HepG2 (cell line): ENCODE data around the gene SERINC2. TPM values are rescaled to one million over a fixed set of nuclear protein-coding genes. Genes with fewer than 3 reads are reported as not detected.

Experiments
- ATAC-seq: fragments of 200-7000 bp; cut with Tn5 transposase; 3 replicates; pipeline ENCODE4 v1.9.1; 2020; ENCODE audit warnings: mild to moderate bottlenecking, moderate library complexity
- BruUV-seq: library from RNA; stranded (reverse); fragments of 400-500 nt; replicated peaks from 2 replicates; lab custom pipeline; 2021; lab: Mats Ljungman, UMichigan
- CTCF ChIA-PET: fragments of 300-600 bp; formaldehyde crosslinking; extraction: SDS; loops from one replicate; lab custom pipeline; 2021; ENCODE audit warnings: low total read pairs, inconsistent platforms, low intra/inter-chr PET ratio; lab: Yijun Ruan, JAX
- POLR2A ChIA-PET: fragments of 350-600 bp; sonication (Branson Sonifier 250); formaldehyde crosslinking; loops from one replicate; lab custom pipeline; 2020; ENCODE audit warnings: antibody characterized with exemption, inconsistent platforms; lab: Yijun Ruan, JAX
- DNase-seq: peaks from one replicate; pipeline ENCODE4 v3.0.0-alpha.2; 2015; ENCODE audit warnings: low spot score
- FAIRE-seq: peaks from 3 replicates; lab custom pipeline; 2011; peaks lifted over from hg19 to GRCh38; lab: Jason Lieb, UNC
- H2AFZ ChIP-seq: one replicate; pipeline ENCODE4 v1.6.1; 2011; ENCODE audit warnings: low read length, inconsistent platforms
- H3K27ac ChIP-seq: fragments of 300-600 bp; 3 replicates; pipeline ENCODE4 v1.8.0; 2011; ENCODE audit warnings: mixed run types, mild to moderate bottlenecking, mixed read lengths, low read length, inconsistent platforms; ENCODE audit not compliant: insufficient read depth; ENCODE audit errors: extremely low read length
- H3K27me3 ChIP-seq, 2 experiments: fragments of 200-600 bp in 1 of 2; 2 replicates in 1 of 2; 3 replicates in 1 of 2; pipeline versions ENCODE4 v1.6.0 to v1.8.0; 2011; ENCODE audit warnings: low read length in 2 of 2, mild to moderate bottlenecking in 2 of 2, moderate library complexity in 2 of 2, inconsistent platforms in 1 of 2; ENCODE audit not compliant: insufficient read depth in 2 of 2, control insufficient read depth in 1 of 2
- H3K36me3 ChIP-seq, 2 experiments: fragments of 200-600 bp in 1 of 2; replicated peaks in 1 of 2; 2 replicates in 1 of 2; 3 replicates in 1 of 2; pipeline versions ENCODE4 v1.5.1 to v1.8.0; 2011; ENCODE audit warnings: low read length in 2 of 2, inconsistent platforms in 1 of 2; ENCODE audit not compliant: insufficient read depth in 2 of 2, control insufficient read depth in 1 of 2
- H3K4me1 ChIP-seq: 2 replicates; pipeline ENCODE4 v1.5.1; 2012; ENCODE audit warnings: low read length, inconsistent platforms; ENCODE audit not compliant: insufficient read depth
- H3K4me2 ChIP-seq: 2 replicates; pipeline ENCODE4 v1.6.0; 2011; ENCODE audit warnings: low read depth, low read length, inconsistent platforms
- H3K4me3 ChIP-seq, 3 experiments: fragments of 200-600 bp in 1 of 3; sonication (generic), shearing (Covaris generic) in 1 of 3; replicated peaks in 1 of 3; 2 replicates each; pipeline ENCODE4 v1.5.1; 2011 to 2016; ENCODE audit warnings: low read length in 3 of 3, inconsistent platforms in 2 of 3, low read depth in 2 of 3, mild to moderate bottlenecking in 2 of 3, control low read depth in 1 of 3, mixed read lengths in 1 of 3; ENCODE audit not compliant: insufficient read depth in 1 of 3
- H3K79me2 ChIP-seq: one replicate; pipeline ENCODE4 v1.6.1; 2011; ENCODE audit warnings: low read length, inconsistent platforms; ENCODE audit not compliant: insufficient read depth
- H3K9ac ChIP-seq: 2 replicates; pipeline ENCODE4 v1.6.0; 2011; ENCODE audit warnings: mild to moderate bottlenecking, low read depth, low read length, inconsistent platforms; ENCODE audit not compliant: insufficient read depth
- H3K9me3 ChIP-seq: 2 replicates; pipeline ENCODE4 v1.5.1; 2012; ENCODE audit warnings: mild to moderate bottlenecking, low read length
- H4K20me1 ChIP-seq: 2 replicates; pipeline ENCODE4 v1.6.0; 2011; ENCODE audit warnings: inconsistent platforms, mild to moderate bottlenecking, low read length, moderate library complexity; ENCODE audit not compliant: insufficient read depth
- ATM ChIP-seq: fragments of 450-650 bp; IDR thresholded peaks from 2 replicates; pipeline ENCODE4 v1.7.1; 2017; ENCODE audit warnings: mild to moderate bottlenecking, borderline replicate concordance
- EED ChIP-seq: sonication (generic); formaldehyde crosslinking; IDR thresholded peaks from 2 replicates; pipeline ENCODE4 v1.5.0; 2020; ENCODE audit warnings: mild to moderate bottlenecking, missing genetic modification reagents
- NAIF1 ChIP-seq: sonication (generic); formaldehyde crosslinking; IDR thresholded peaks from 2 replicates; pipeline ENCODE4 v1.5.0; 2020; ENCODE audit warnings: mild to moderate bottlenecking, missing genetic modification reagents, borderline replicate concordance
- POLR2AphosphoS2 ChIP-seq: IDR thresholded peaks from 2 replicates; pipeline ENCODE4 v1.6.1; 2011; ENCODE audit warnings: low read depth, low read length, improper control_type of control experiment
- RBAK ChIP-seq: sonication (generic); formaldehyde crosslinking; IDR thresholded peaks from 2 replicates; pipeline ENCODE4 v1.5.1; 2020; ENCODE audit warnings: mild to moderate bottlenecking, missing genetic modification reagents
- TCF12 ChIP-seq, 2 experiments: fragments of 450-650 bp in 1 of 2; sonication (generic) in 1 of 2; formaldehyde crosslinking in 1 of 2; IDR thresholded peaks; 2 replicates each; pipeline versions ENCODE4 v1.6.1 to v1.8.0; 2017 to 2022; ENCODE audit warnings: antibody characterized with exemption in 1 of 2, mild to moderate bottlenecking in 1 of 2, missing genetic modification reagents in 1 of 2, moderate library complexity in 1 of 2
- ZKSCAN1 ChIP-seq: fragments of 150-350 bp; IDR thresholded peaks from 2 replicates; pipeline ENCODE4 v1.6.1; 2014; ENCODE audit warnings: low read length
- ZNF224 ChIP-seq: sonication (generic); formaldehyde crosslinking; IDR thresholded peaks from 2 replicates; pipeline ENCODE4 v1.5.0; 2020; ENCODE audit warnings: mild to moderate bottlenecking, missing genetic modification reagents
- ZNF326 ChIP-seq: sonication (generic); formaldehyde crosslinking; IDR thresholded peaks from 2 replicates; pipeline ENCODE4 v1.4.0; 2020; ENCODE audit warnings: missing genetic modification reagents, borderline replicate concordance
- ZNF33B ChIP-seq: sonication (generic); formaldehyde crosslinking; IDR thresholded peaks from 2 replicates; pipeline ENCODE4 v1.5.1; 2020; ENCODE audit warnings: mild to moderate bottlenecking, missing genetic modification reagents
- ZNF619 ChIP-seq: sonication (generic); formaldehyde crosslinking; IDR thresholded peaks from 2 replicates; pipeline ENCODE4 v1.4.0; 2020; ENCODE audit warnings: mild to moderate bottlenecking, missing genetic modification reagents
- ZNF713 ChIP-seq: sonication (generic); formaldehyde crosslinking; IDR thresholded peaks from 2 replicates; pipeline ENCODE4 v1.4.0; 2020; ENCODE audit warnings: mild to moderate bottlenecking, missing genetic modification reagents
- WGBS: methylation state at CpG from one replicate; pipeline ENCODE4 v1.1.6; 2017; ENCODE audit warnings: low lambda C conversion rate; 5-methylcytosine and 5-hydroxymethylcytosine counted together
- in situ Hi-C: cut with HindIII; loops from 2 replicates; pipeline ENCODE4 v1.10.0; 2017; ENCODE audit warnings: low pct_unique_long_range_greater_than_20kb; ENCODE audit not compliant: extremely low pct_ligation_motif_present
- intact Hi-C: fragments of 100-400 bp; cut with micrococcal nuclease; formaldehyde crosslinking; loops from one replicate; pipeline ENCODE4 v1.10.0; 2022; ENCODE audit not compliant: unreplicated experiment
- polyA plus RNA-seq, 8 experiments: library from polyadenylated mRNA; depleted of rRNA in 3 of 8; stranded (reverse) in 7 of 8; unstranded in 1 of 8; fragments of >200 nt; fragmentation: Illumina TruSeq in 4 of 8; extraction: Trizol in 4 of 8; gene quantifications; 2 replicates each; pipeline versions ENCODE4 v1.2.1 to v1.2.3, GENCODE V29; 2011 to 2016; ENCODE audit warnings: low read depth in 4 of 8, missing spikeins in 1 of 8, mixed read lengths in 1 of 8; ENCODE audit not compliant: insufficient read depth in 1 of 8
- total RNA-seq, 5 experiments: library from RNA; depleted of rRNA; stranded (reverse); fragments of >200 nt; fragmentation: Illumina TruSeq; extraction: Trizol; gene quantifications; 2 replicates each; pipeline ENCODE4 v1.2.3, GENCODE V29; 2016; ENCODE audit warnings: low read depth in 1 of 5
- TF ChIP-seq, protein P1 (sequence below): sonication (generic); formaldehyde crosslinking; IDR thresholded peaks from 2 replicates; pipeline ENCODE4 v1.4.0; 2020; ENCODE audit warnings: mild to moderate bottlenecking, missing genetic modification reagents
- TF ChIP-seq, protein P2 (sequence below): sonication (generic); formaldehyde crosslinking; IDR thresholded peaks from one replicate; pipeline ENCODE4 v1.5.1; 2020; ENCODE audit warnings: mild to moderate bottlenecking, missing genetic modification reagents; ENCODE audit errors: not compliant biosample characterization

SERINC2 gene
- total and polyA plus RNA-seq, 2 of the 13 experiments (the other 11 are each of a cell fraction or from before 2014, with no cell fraction given) = 4.8 to 126 TPM

DNA sequence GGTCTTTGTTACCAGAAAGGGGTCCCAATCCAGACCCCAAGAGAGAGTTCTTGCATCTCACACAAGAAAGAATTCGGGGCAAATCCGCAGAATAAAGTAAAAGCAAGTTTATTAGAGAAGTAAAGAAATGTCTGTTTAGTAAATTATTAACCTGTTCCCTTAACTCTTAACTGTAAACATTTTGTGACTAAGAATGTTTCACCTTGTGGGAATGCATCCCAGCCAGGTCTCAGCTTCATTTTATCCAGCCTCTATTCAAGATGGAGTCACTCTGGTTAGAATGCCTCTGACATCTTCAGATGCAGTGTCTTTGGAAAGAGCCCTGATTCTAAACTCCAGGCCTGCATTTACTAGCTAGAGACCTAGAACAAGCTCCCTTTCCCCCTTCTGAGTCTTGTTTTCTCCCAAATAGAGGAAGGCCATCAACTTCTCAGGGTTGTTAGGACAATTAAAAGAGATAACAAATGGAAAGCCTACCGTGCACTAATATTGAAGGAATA is 35.6 kb upstream of the SERINC2 start:
- H3K27ac ChIP-seq = no peak overlapping the region
- no peaks in the 10 kb centered on the region for H3K36me3 ChIP-seq
- no peak for DNase-seq
- H3K4me3 ChIP-seq = no peak overlapping the region
- H3K9ac ChIP-seq = no peak overlapping the region
- no TSS peak for BruUV-seq
- no peaks in the 10 kb centered on the region for H4K20me1 ChIP-seq
- H3K27me3 ChIP-seq = no peaks in the 10 kb centered on the region
- H2AFZ ChIP-seq = no peak overlapping the region
- in situ Hi-C loops (no loop called here), intact Hi-C loops (no loop called here)
- TF ChIP-seq EED (CRISPR knock-in tag) = no peak
- TF ChIP-seq ZNF33B (CRISPR knock-in tag) = no peak
- TF ChIP-seq NAIF1 = no peak
- no peak for TF ChIP-seq ZNF619 (CRISPR knock-in tag)
- no peak for TF ChIP-seq ATM
- TF ChIP-seq RBAK = no peak
- TF ChIP-seq ZNF326 (CRISPR knock-in tag) = no peak
- TF ChIP-seq ZKSCAN1 = no peak
- no peak for TF ChIP-seq TCF12 (IDR thresholded peaks at IDR 0.05)
- TF ChIP-seq TCF12 (CRISPR knock-in tag; IDR thresholded peaks at IDR 0.05) = no peak
- no peak for TF ChIP-seq ZNF713 (CRISPR knock-in tag)
- TF ChIP-seq ZNF224 (CRISPR knock-in tag) = no peak
- TF ChIP-seq, protein P1, sequence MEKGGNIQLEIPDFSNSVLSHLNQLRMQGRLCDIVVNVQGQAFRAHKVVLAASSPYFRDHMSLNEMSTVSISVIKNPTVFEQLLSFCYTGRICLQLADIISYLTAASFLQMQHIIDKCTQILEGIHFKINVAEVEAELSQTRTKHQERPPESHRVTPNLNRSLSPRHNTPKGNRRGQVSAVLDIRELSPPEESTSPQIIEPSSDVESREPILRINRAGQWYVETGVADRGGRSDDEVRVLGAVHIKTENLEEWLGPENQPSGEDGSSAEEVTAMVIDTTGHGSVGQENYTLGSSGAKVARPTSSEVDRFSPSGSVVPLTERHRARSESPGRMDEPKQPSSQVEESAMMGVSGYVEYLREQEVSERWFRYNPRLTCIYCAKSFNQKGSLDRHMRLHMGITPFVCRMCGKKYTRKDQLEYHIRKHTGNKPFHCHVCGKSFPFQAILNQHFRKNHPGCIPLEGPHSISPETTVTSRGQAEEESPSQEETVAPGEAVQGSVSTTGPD = no peak
- no peak for TF ChIP-seq POLR2AphosphoS2
- TF ChIP-seq, protein P2, sequence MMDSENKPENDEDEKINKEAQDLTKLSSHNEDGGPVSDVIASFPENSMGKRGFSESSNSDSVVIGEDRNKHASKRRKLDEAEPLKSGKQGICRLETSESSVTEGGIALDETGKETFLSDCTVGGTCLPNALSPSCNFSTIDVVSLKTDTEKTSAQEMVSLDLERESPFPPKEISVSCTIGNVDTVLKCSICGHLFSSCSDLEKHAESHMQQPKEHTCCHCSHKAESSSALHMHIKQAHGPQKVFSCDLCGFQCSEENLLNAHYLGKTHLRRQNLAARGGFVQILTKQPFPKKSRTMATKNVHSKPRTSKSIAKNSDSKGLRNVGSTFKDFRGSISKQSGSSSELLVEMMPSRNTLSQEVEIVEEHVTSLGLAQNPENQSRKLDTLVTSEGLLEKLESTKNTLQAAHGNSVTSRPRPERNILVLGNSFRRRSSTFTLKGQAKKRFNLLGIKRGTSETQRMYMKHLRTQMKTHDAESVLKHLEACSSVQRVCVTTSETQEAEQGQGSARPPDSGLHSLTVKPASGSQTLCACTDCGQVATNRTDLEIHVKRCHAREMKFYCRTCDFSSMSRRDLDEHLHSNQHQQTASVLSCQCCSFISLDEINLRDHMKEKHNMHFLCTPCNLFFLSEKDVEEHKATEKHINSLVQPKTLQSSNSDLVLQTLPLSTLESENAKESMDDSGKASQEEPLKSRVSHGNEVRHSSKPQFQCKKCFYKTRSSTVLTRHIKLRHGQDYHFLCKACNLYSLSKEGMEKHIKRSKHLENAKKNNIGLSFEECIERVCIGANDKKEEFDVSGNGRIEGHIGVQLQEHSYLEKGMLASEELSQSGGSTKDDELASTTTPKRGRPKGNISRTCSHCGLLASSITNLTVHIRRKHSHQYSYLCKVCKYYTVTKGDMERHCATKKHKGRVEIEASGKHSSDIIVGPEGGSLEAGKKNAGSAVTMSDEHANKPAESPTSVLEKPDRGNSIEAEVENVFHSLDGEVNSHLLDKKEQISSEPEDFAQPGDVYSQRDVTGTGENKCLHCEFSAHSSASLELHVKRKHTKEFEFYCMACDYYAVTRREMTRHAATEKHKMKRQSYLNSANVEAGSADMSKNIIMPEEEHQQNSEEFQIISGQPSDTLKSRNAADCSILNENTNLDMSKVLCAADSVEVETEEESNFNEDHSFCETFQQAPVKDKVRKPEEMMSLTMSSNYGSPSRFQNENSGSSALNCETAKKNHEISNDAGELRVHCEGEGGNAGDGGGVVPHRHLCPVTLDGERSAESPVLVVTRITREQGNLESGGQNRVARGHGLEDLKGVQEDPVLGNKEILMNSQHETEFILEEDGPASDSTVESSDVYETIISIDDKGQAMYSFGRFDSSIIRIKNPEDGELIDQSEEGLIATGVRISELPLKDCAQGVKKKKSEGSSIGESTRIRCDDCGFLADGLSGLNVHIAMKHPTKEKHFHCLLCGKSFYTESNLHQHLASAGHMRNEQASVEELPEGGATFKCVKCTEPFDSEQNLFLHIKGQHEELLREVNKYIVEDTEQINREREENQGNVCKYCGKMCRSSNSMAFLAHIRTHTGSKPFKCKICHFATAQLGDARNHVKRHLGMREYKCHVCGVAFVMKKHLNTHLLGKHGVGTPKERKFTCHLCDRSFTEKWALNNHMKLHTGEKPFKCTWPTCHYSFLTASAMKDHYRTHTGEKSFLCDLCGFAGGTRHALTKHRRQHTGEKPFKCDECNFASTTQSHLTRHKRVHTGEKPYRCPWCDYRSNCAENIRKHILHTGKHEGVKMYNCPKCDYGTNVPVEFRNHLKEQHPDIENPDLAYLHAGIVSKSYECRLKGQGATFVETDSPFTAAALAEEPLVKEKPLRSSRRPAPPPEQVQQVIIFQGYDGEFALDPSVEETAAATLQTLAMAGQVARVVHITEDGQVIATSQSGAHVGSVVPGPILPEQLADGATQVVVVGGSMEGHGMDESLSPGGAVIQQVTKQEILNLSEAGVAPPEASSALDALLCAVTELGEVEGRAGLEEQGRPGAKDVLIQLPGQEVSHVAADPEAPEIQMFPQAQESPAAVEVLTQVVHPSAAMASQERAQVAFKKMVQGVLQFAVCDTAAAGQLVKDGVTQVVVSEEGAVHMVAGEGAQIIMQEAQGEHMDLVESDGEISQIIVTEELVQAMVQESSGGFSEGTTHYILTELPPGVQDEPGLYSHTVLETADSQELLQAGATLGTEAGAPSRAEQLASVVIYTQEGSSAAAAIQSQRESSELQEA (CRISPR knock-in tag) = no peak
- FAIRE-seq = no peak
- no peaks in the 10 kb centered on the region for H3K79me2 ChIP-seq
- POLR2A ChIA-PET = no interaction called here
- ATAC-seq = no peak
- CTCF ChIA-PET = no interaction called here
- H3K4me1 ChIP-seq = peaks cover 50% of the 10 kb centered on the region
- 21% methylated on average over 3 of the region's 3 CpGs for WGBS
- no peaks in the 10 kb centered on the region for H3K9me3 ChIP-seq
- no peak overlapping the region for H3K4me2 ChIP-seq
